Raji (cell line): ENCODE measurements around the gene IKBIP.
A peak's percentile ranks its signal among the peaks of the same experiment; 100 is the strongest.

ENCODE experiments used
- POLR2A ChIP-seq: IDR thresholded peaks from 2 replicates; pipeline ENCODE4 v1.6.1; 2011; ENCODE audit warnings: low read depth, low read length, control low read depth; ENCODE audit not compliant: insufficient read depth

IKBIP gene

DNA sequence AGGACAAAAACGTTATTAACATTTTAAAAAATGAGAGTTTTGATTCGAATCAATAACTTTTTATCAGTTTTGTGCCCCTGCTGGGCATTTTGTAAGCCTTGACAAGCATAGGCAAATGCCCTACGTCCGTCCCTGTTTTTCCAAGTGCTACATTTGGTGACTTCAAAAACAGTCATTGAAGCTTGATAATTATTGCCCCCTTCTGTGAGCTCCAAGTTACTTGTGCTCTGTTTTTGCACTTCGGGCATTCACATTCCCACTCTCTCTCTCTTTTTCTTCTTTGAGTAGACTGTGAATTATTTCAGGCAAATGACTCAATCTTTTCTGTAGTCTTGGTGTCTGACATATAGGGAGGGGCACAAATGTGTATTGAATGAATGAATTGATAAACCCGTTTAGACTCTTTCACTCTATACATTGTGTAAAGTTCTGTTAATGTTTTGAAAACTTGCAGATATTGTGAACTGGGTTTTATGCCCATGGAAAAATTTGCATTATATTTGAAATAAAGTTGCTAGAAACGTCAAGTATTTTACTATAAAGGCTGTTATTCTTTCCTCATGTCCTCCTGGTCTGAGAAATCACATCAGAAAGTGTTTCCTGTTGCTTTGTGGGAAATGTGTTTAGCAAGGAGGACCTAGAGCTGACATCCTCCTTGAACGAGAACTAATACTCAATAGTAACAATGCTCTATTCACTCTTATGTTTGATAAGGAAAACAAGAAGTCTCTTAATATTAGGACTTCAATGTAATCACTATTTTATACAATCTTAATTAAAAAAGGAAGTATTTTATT lies 1.9 kb upstream of the IKBIP start:
- TF ChIP-seq POLR2A, result no peak

DNA sequence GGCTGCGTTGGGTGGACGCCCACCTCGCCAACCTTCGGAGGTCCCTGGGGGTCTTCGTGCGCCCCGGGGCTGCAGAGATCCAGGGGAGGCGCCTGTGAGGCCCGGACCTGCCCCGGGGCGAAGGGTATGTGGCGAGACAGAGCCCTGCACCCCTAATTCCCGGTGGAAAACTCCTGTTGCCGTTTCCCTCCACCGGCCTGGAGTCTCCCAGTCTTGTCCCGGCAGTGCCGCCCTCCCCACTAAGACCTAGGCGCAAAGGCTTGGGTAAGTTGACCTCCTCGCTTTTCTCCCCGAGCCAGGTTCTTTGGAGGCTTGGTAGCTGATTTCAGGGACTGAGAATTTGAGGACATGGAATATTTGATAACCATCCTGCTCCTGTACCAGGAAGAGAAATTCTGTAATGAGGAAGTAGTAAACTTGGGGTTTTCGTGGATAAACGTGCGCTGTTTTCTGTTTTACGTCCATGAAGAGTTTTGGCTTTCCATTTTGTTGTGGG lies 1.0 kb upstream of the IKBIP start:
- TF ChIP-seq POLR2A, result no peak

DNA sequence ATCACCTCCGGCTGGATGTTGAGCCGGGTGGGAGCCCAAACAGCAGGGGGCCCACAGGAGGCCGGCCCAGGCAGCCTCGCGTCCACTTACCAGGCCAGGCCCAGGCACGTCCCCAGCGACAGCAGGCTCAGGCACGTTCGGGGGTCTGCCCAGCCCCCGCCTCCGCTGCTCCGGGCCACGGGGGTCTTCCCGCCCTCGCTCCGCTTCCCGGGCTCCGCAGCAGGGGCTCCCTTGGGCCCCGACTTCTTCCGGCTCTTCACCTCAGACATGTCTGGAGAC lies 216 bp downstream of the IKBIP start:
- no peak; the same call in 1 of the 2 replicates for TF ChIP-seq POLR2A

DNA sequence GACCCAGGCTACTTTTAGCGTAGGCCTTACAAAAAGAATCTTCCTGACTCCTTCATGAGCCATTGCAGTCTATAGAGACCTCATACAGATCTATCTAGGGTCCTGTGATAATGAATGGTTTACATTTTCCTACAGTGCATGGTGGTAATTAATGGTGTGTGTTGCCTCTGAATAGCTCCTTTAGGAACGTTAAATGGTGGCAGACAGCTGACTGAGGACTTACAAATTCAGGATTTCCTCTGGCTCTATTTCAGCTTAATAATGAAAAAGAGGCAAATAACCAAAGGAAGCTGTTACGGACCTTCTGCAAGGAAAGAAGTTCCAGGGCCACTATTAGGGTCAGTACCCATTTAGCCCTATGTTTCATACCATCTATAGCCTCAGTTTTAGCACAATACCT lies 5.1 kb downstream of the IKBIP start:
- TF ChIP-seq POLR2A, result no peak

DNA sequence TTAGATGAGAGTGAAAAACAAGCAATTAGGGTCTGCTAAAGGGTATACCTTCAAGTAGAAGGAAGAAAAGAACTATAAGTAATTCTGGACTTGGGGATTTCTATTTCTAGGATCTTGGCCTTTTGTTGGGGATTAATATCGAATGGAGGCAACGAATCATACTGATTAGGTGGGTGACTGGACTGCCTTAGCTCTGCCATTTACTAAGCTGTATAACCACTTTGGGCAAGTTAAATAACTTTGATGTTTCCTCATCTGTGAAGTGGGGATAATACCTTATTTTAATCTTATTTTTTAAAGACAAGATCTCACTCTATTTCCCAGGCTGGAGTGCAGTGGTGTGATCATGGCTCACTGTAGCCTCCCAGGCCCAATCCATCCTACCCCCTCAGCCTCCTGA lies 6.6 kb downstream of the IKBIP start:
- no peak for TF ChIP-seq POLR2A

DNA sequence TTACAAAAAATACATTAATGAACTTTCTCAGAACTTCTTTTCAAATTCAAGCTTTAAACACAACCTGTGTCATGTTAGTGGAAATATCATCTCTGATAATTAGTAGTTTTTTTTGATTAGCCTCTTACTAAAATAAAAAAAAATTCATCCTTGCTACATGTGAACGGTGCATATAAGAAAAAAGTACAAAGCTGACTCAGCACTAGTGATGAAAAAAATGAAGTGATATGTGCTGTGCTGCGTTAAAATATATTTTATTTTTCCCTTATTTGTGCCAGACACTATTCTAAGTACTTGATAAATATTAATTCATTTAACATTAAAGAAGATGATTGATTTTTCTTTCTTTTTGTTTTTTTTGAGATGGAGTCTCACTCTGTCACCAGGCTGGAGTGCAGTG lies 7.5 kb downstream of the IKBIP start:
- TF ChIP-seq POLR2A, result no peak

DNA sequence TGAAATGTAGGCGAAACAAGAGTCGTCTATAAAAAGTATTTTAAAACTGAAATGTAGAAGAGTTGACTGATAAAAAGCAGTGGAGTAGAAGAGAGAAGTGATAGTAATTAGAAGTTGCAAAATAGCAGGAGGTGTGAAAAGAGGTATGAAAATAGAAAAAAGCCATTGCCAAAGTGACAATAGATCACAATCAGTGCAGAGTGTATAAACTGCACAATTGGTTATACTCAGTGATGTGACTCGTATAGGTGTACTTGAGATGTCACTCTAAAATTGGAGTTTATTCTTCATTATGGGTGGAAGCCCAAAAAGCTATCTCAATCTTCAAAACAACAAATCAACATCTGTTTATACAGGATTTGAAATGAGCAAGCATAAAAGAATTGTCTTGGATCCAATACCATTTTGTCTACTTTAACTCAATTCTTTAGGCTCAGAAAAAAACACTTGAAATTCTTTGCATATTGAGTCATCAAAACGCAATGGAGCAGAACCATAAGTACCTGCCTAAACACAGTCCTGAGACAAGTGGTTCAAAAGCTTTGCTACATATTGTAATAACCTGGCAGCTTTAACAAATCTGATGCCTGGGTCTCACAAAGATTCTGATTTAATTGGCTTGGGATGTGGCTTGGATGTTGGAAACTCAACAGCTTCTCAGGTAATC lies 8.8 kb downstream of the IKBIP start:
- no peak for TF ChIP-seq POLR2A

DNA sequence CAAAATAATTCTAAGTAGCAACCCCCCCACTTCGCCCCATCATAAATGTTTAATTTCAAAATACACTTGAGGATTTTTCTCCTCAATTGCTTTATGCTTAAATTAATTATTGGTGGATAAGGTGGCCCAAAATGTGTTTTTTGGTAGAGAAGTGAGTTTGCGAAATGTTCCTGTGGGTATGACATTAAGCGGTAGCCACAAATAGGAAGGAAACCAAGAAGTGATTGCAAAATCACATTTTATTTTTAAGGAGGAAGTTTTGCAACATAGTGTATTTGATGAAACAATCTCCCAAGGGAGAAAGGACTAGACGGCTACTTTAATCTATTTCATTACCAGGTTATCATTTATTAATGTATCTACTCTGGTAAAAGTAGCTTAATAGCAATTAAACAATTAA lies 25.6 kb downstream of the IKBIP start:
- TF ChIP-seq POLR2A, result no peak

DNA sequence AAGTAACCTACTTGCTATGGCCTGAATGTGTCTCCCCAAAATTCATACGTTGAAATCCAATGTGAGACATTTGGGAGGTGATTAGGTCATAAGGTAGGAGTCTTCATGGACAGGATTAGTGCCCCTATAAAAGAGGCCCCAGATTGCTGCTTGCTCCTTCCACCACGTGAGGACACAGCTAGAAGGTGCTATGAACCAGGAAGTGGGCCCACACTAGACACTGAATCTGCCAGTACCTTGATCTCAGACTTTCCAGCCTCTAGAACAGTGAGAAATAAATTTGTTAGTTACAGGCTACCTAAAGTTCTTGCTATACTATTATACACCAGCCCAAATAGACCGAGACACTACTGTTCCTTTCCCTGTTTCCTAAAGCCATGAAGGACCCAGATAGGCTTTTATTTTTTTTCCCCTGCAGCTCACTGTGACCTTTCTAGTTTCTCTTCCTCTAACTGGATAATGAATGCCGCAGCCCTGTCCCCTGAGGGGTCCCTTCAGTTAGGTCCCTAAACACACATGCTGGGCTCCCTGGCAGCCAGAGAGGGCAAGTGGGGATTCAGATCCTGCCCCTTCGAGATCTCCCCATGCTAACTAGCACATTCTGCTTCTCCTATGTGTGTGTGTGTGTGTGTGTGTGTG lies 31.8 kb downstream of the IKBIP start:
- 0 out of 2 replicates have a peak, but pooled peaks have one; percentile 20 for TF ChIP-seq POLR2A

DNA sequence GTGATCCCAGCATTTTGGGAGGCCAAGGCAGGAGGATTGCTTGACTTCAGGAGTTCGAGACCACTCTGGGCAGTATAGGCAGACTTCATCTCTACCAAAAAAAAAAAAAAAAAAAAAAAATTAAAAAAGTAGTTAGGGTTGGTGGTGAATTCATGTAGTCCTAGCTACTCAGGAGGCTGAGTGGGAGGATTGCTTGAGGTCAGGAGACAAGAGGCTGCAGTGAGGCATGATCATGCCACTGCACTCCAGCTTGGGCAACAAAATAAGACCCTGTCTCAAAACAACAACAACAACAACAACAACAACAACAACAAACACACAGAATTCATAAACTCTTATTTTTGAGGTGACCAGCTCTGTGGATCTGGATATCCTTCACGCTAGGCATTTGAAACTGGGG lies 34.0 kb downstream of the IKBIP start:
- TF ChIP-seq POLR2A, result no peak

DNA sequence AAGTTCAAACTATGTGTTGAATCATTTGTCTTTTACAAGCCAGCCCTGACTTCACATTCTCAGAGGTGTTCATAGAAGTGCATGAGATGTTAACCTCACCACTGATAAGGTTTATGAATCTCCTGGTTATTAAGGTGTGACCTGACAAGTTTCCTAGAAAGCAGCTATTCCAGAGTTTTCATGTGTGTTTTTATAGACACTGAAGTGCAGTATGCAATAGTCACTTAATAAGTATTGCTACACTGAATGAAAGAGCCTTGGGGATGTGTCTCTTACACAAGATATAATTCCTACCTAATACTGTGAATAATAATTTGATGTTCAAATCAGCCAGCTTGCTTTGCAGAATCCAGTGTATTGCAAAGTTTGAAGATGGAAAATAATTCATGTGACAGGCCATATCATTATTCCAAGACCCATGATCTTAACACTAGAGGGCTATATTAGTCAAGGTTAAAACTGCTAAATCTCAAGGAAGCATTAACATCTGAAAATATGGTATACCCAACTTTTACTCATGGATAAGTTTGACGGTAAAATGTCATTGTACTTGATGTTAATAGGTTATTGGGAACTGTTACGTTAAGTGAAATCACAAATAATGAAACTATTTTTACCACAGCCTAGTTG lies 38.1 kb downstream of the IKBIP start:
- TF ChIP-seq POLR2A, result no peak

DNA sequence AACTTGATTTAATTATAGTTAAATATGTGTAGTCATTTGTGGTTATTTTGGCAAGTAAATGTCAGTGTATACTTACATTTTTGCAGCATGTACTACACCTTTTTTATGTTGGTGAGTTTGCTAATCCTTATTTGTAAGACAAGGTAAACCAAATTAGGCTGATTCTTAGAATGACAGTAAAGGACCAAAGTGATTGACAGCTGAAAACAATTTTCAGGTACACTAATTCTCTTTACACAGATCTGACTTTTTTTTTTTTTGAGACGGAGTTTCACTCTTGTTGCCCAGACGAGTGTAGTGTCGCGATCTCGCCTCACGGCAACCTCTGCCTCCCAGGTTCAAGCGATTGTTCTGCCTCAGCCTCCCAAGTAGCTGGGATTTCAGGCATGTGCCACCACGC lies 42.7 kb downstream of the IKBIP start:
- no peak for TF ChIP-seq POLR2A

DNA sequence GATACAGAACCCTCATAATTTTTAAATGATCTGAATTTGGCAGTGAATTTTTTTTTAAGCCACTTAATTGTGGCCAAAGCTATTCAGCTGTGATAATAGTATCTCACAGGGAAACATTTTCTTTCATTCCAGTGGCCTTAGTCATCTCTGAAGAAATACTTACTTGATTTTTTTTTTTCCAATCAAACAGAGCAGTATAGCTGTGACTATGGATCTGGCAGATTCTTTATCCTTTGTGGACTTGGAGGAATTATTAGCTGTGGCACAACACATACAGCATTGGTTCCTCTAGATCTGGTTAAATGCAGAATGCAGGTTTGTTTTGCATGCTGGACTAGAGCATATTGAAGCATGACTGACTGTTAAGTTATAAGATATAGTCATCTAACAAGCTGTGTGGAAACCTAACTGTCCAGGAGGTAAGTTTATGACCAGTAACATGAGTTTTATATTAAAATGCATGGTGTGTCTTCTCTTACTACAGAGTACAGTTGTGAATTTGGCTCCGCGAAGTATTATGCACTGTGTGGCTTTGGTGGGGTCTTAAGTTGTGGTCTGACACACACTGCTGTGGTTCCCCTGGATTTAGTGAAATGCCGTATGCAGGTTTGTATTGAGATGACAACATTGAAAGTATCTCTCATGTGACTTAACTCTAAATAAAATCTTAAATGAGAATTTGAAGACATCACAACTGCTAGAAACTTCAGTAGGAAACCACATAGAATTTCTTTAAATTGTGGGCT lies 49.2 kb downstream of the IKBIP start:
- no peak for TF ChIP-seq POLR2A

DNA sequence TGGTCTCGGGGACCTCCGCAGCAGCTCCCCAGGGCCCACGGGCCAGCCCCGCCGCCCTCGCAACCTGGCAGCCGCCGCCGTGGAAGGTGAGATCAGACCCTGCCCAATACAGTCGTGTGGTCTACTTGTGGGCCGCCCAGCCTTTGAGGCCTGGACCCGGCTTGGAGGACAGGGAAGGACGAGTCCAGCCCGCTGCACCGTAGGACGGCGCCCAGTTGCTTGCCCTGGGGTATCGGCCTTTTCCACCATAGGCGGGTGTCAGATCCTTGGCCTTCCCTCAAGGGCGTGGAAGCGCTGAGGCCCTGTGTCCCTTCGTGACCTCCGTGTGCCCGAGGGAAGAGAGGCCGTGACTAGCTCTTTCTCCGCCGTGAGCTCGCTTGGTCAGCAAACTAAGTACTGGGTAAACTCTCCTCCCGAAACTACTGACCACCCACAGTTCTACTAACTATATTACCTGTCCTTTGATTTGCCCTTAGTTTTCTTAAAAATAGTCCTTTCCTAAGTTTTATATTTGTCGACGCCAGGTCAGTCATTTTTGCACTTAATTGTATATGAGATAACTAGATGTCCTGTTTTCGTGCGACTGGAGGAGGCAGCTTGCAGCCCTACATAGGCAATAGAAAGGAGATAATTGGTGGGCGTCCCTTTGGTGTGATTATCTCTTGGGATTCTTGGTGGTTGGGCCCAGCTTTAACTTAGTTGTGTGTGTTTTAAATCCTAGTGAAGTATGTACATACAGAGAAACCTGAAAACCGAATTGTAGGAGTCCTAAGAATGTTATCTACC lies 50.3 kb downstream of the IKBIP start:
- no peak for TF ChIP-seq POLR2A
